Left ventricle myocardium superior (tissue), 1 donor: ENCODE measurements around the gene SCPEP1. TPM values are rescaled to one million over a fixed set of nuclear protein-coding genes. Genes with fewer than 3 reads are reported as not detected.
A peak's percentile ranks its signal among the peaks of the same experiment; 100 is the strongest.
"Not testable (repeated sequence)": the region's sequence is repeated elsewhere in the genome, so short reads cannot be mapped to it uniquely, and the experiment has no call there.

Experiments used
- ATAC-seq: fragments of 200-7000 bp; cut with Tn5 transposase; one replicate; pipeline ENCODE4 v1.9.1; 2020; ENCODE audit warnings: mild to moderate bottlenecking, moderate library complexity
- DNase-seq: peaks from one replicate; pipeline ENCODE4 v3.0.0-alpha.2; 2020
- intact Hi-C: fragments of 100-400 bp; cut with micrococcal nuclease; formaldehyde crosslinking; loops from one replicate; pipeline ENCODE4 v1.11.0; 2022
- total RNA-seq: library from RNA; stranded (reverse); fragmentation: NEBNext Ultra II Directional; extraction: Animal tissue kit (Norgen Biotek cat#: 25700); gene quantifications from one replicate; pipeline ENCODE4 v1.2.1, GENCODE V29; 2021
- donor health status: DM: no; HTN: yes; CAD: no; lungs with severe emphysema.

The SCPEP1 gene
- total RNA-seq, 1 donor from 2014 or later: 90.0 TPM

- intact Hi-C loops: no loop called here
- DNase-seq: peak; percentile 95
- ATAC-seq: peak; percentile 98
Measured at GRCh38 chr17:56960596-56961538, 17.1 kb upstream of the SCPEP1 start, which contains the start of gene COIL. COIL (minus strand) TSS chr17:56961050; CDS start chr17:56961019, 31 bp downstream.

- intact Hi-C loops, DNase-seq, ATAC-seq: not testable (repeated sequence)
Measured at GRCh38 chr17:56965241-56965640, 12.7 kb upstream of the SCPEP1 start.

- DNase-seq, intact Hi-C loops, ATAC-seq: not testable (repeated sequence)
Measured at GRCh38 chr17:56965681-56966080, 12.2 kb upstream of the SCPEP1 start.

GRCh38 chr17:56966338-56966737 is 11.6 kb upstream of the SCPEP1 start:
- no peak for DNase-seq
- ATAC-seq: no peak
- intact Hi-C loops: no loop called here

- intact Hi-C loops: no loop called here
- ATAC-seq (no peak), DNase-seq (no peak)
Measured at GRCh38 chr17:56970974-56971373, 7.0 kb upstream of the SCPEP1 start.

GRCh38 chr17:56972111-56972730 is 5.7 kb upstream of the SCPEP1 start:
- DNase-seq (no peak), ATAC-seq (no peak)
- intact Hi-C loops: no loop called here

- ATAC-seq: no peak
- DNase-seq: no peak
- intact Hi-C loops: no loop called here
Measured at GRCh38 chr17:56973520-56973919, 4.4 kb upstream of the SCPEP1 start.

GRCh38 chr17:56974055-56974454 is 3.9 kb upstream of the SCPEP1 start:
- intact Hi-C loops: no loop called here
- DNase-seq (no peak), ATAC-seq (no peak)

- intact Hi-C loops: no loop called here
- no peak for DNase-seq
- ATAC-seq: no peak
Measured at GRCh38 chr17:56975656-56976055, 2.3 kb upstream of the SCPEP1 start.

GRCh38 chr17:56976941-56977608 is 856 bp upstream of the SCPEP1 start:
- DNase-seq (no peak), ATAC-seq (peak; percentile 35)
- intact Hi-C loops: no loop called here

GRCh38 chr17:56978441-56979090 is 635 bp downstream of the SCPEP1 start:
- intact Hi-C loops: no loop called here
- peak; percentile 43 for ATAC-seq
- no peak for DNase-seq

GRCh38 chr17:56979091-56979480 is 1.2 kb downstream of the SCPEP1 start:
- DNase-seq: no peak
- no peak for ATAC-seq
- intact Hi-C loops: no loop called here

GRCh38 chr17:56980526-56980925 is 2.6 kb downstream of the SCPEP1 start:
- DNase-seq, ATAC-seq, intact Hi-C loops: not testable (repeated sequence)

GRCh38 chr17:56982312-56982711 is 4.4 kb downstream of the SCPEP1 start:
- intact Hi-C loops: no loop called here

GRCh38 chr17:56983366-56983765 is 5.4 kb downstream of the SCPEP1 start:
- no peak for ATAC-seq
- intact Hi-C loops: no loop called here
- no peak for DNase-seq

More at GRCh38 chr17:56982312-56982711, 4.4 kb downstream of the SCPEP1 start:
- no peak for DNase-seq
- no peak for ATAC-seq

GRCh38 chr17:56985371-56986162 is 7.6 kb downstream of the SCPEP1 start:
- DNase-seq (no peak), ATAC-seq (peak; percentile 55)
- intact Hi-C loops: no loop called here

GRCh38 chr17:56987283-56987834 is 9.4 kb downstream of the SCPEP1 start:
- ATAC-seq (no peak), DNase-seq (no peak)

GRCh38 chr17:56988901-56989572 is 11.1 kb downstream of the SCPEP1 start:
- intact Hi-C loops: no loop called here
- DNase-seq (no peak), ATAC-seq (no peak)

More at GRCh38 chr17:56987283-56987834, 9.4 kb downstream of the SCPEP1 start:
- intact Hi-C loops: no loop called here
